ENCODE measurements around the gene PAX5. TPM values are rescaled to one million over a fixed set of nuclear protein-coding genes. Genes with fewer than 3 reads are reported as not detected.

PAX5 gene
- polyA plus RNA-seq, 1 of the 3 experiments (the other 2 are of a cell fraction) = 0.05 TPM

GRCh38 chr9:36849943-36850342 lies 184.1 kb downstream of the PAX5 start:
- Histone ChIP-seq H3F3A (replicated peaks; ENCODE audit: insufficient read depth) (no peaks in the 10 kb centered on the region), H3K9ac (no peak overlapping the region), H3K27ac (ENCODE audit: low read depth in 2 of 2, low read length in 1 of 2) (no peak overlapping the region), H3K4me2 (no peak overlapping the region), H2AFZ (ENCODE audit: low read depth) (no peak overlapping the region), H3K79me2 (ENCODE audit: insufficient read depth) (no peaks in the 10 kb centered on the region), H3K36me3 (replicated peaks in 1 of 2; ENCODE audit: control insufficient read depth in 1 of 2, insufficient read depth in 2 of 2, low read length in 1 of 2) (no peaks in the 10 kb centered on the region), H3K4me1 (ENCODE audit: control insufficient read depth in 1 of 2, insufficient read depth in 2 of 2, low read depth in 1 of 2, low read length in 1 of 2) (no peaks in the 10 kb centered on the region; a peak in 1 of 4 replicates), H3K9me2 (no peaks in the 10 kb centered on the region), H3K27me3 (ENCODE audit: insufficient read depth) (no peaks in the 10 kb centered on the region; the same call in 1 of the 2 replicates), H3K9me3 (no peaks in the 10 kb centered on the region), H3K4me3 (ENCODE audit: low read depth in 2 of 2, low read length in 1 of 2) (no peak overlapping the region), H4K20me1 (ENCODE audit: insufficient read depth) (no peaks in the 10 kb centered on the region)
- ChIA-PET CTCF (interaction anchor here (1.5 to 1.6 kb wide), 2 partner anchors 12 to 23 kb away, joined by 4 to 5 read pairs; no protein-coding TSS in a partner anchor), POLR2A (no interaction called here)
- no peak for DNase-seq
- no peak for TF ChIP-seq MEF2A (IDR thresholded peaks at IDR 0.05; ENCODE audit: borderline replicate concordance, low read depth)
- 39% methylated on average over 5 of the region's 9 CpGs for WGBS (ENCODE audit: low lambda C conversion rate)

- Histone ChIP-seq H2AFZ (ENCODE audit: low read depth) (no peak overlapping the region), H3K4me2 (no peak overlapping the region), H3K9me3 (no peaks in the 10 kb centered on the region), H3K27ac (ENCODE audit: low read depth in 2 of 2, low read length in 1 of 2) (no peak overlapping the region), H3K27me3 (ENCODE audit: insufficient read depth) (no peaks in the 10 kb centered on the region; the same call in 1 of the 2 replicates), H3K4me1 (ENCODE audit: control insufficient read depth in 1 of 2, insufficient read depth in 2 of 2, low read depth in 1 of 2, low read length in 1 of 2) (no peaks in the 10 kb centered on the region; a peak in 1 of 4 replicates), H3K79me2 (ENCODE audit: insufficient read depth) (no peaks in the 10 kb centered on the region), H3K9ac (no peak overlapping the region), H4K20me1 (ENCODE audit: insufficient read depth) (no peaks in the 10 kb centered on the region), H3K36me3 (replicated peaks in 1 of 2; ENCODE audit: control insufficient read depth in 1 of 2, insufficient read depth in 2 of 2, low read length in 1 of 2) (no peaks in the 10 kb centered on the region), H3K4me3 (ENCODE audit: low read depth in 2 of 2, low read length in 1 of 2) (no peak overlapping the region), H3K9me2 (no peaks in the 10 kb centered on the region), H3F3A (replicated peaks; ENCODE audit: insufficient read depth) (no peaks in the 10 kb centered on the region)
- no peak for TF ChIP-seq POLR2AphosphoS5 (IDR thresholded peaks at IDR 0.05; ENCODE audit: low read depth, low read length)
- no peak for TF ChIP-seq TEAD4 (IDR thresholded peaks at IDR 0.05; ENCODE audit: borderline replicate concordance, insufficient read depth)
- TF ChIP-seq REST (IDR thresholded peaks at IDR 0.05; ENCODE audit: low read depth, low read length) = no peak
- no peak for TF ChIP-seq RXRA (IDR thresholded peaks at IDR 0.05; ENCODE audit: borderline replicate concordance, low read depth)
- TF ChIP-seq ELF1 (IDR thresholded peaks at IDR 0.05) = no peak
- CTCF ChIA-PET = interaction anchor here (1.5 kb wide), 1 partner anchor 13 kb away, joined by 5 read pairs; no protein-coding TSS in a partner anchor
- no peak for DNase-seq
- POLR2A ChIA-PET = no interaction called here
- 66% methylated on average over 5 of the region's 5 CpGs for WGBS (ENCODE audit: low lambda C conversion rate)
These were observed 185.1 kb downstream of the PAX5 start for GRCh38 chr9:36848946-36849345.
